Erythroblast (primary cell): ENCODE data around the gene CYTH1.

Experiments
- GATA1 ChIP-seq: IDR thresholded peaks from 2 replicates; pipeline ENCODE4 v1.6.1; 2011; ENCODE audit warnings: low read depth, mild to moderate bottlenecking, control low read depth, low read length, moderate library complexity
- POLR2A ChIP-seq: IDR thresholded peaks from 2 replicates; pipeline ENCODE4 v1.6.1; 2011; ENCODE audit warnings: mild to moderate bottlenecking, low read length

DNA sequence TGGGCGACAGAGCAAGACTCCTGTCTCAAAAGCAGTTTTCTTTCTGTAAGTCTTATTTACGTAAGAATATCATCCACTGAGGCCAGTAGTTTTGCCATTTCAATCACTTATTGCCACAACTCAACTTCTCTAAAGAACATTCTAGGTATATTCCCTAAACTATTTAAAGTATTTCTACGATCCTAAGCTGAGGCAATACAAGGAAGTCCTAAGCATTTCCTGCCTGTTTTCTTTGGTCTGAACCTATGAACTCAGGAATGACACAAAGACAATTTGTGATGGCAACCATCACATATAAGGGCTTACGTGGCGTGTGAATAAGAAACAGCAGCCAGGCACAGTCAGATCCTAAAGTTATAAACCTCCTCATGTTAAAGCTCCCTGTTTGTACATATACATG, 44.3 kb upstream of the CYTH1 start:
- TF ChIP-seq POLR2A (no peak), GATA1 (no peak)
